ENCODE measurements around the gene LRRC71.
"Not testable (repeated sequence)": the region's sequence is repeated elsewhere in the genome, so short reads cannot be mapped to it uniquely, and the experiment has no call there.

- TF ChIP-seq CTCF, POLR2A (IDR thresholded peaks at IDR 0.05): not testable (repeated sequence)
Measured at GRCh38 chr1:156926695-156927094, 6.3 kb downstream of the LRRC71 start.
